HepG2 (cell line): ENCODE results near the gene RAPGEF5. TPM values are rescaled to one million over a fixed set of nuclear protein-coding genes. Genes with fewer than 3 reads are reported as not detected.

ENCODE experiments used
- ATAC-seq: fragments of 200-7000 bp; cut with Tn5 transposase; 3 replicates; pipeline ENCODE4 v1.9.1; 2020; ENCODE audit warnings: mild to moderate bottlenecking, moderate library complexity
- BruUV-seq: library from RNA; stranded (reverse); fragments of 400-500 nt; replicated peaks from 2 replicates; lab custom pipeline; 2021; lab: Mats Ljungman, UMichigan
- CTCF ChIA-PET: fragments of 300-600 bp; formaldehyde crosslinking; extraction: SDS; loops from one replicate; lab custom pipeline; 2021; ENCODE audit warnings: low total read pairs, inconsistent platforms, low intra/inter-chr PET ratio; lab: Yijun Ruan, JAX
- POLR2A ChIA-PET: fragments of 350-600 bp; sonication (Branson Sonifier 250); formaldehyde crosslinking; loops from one replicate; lab custom pipeline; 2020; ENCODE audit warnings: antibody characterized with exemption, inconsistent platforms; lab: Yijun Ruan, JAX
- DNase-seq: peaks from one replicate; pipeline ENCODE4 v3.0.0-alpha.2; 2015; ENCODE audit warnings: low spot score
- FAIRE-seq: peaks from 3 replicates; lab custom pipeline; 2011; peaks lifted over from hg19 to GRCh38; lab: Jason Lieb, UNC
- H2AFZ ChIP-seq: one replicate; pipeline ENCODE4 v1.6.1; 2011; ENCODE audit warnings: low read length, inconsistent platforms
- H3K27ac ChIP-seq: fragments of 300-600 bp; 3 replicates; pipeline ENCODE4 v1.8.0; 2011; ENCODE audit warnings: mixed run types, mild to moderate bottlenecking, mixed read lengths, low read length, inconsistent platforms; ENCODE audit not compliant: insufficient read depth; ENCODE audit errors: extremely low read length
- H3K27me3 ChIP-seq, 2 experiments: fragments of 200-600 bp in 1 of 2; 2 replicates in 1 of 2; 3 replicates in 1 of 2; pipeline versions ENCODE4 v1.6.0 to v1.8.0; 2011; ENCODE audit warnings: low read length in 2 of 2, mild to moderate bottlenecking in 2 of 2, moderate library complexity in 2 of 2, inconsistent platforms in 1 of 2; ENCODE audit not compliant: insufficient read depth in 2 of 2, control insufficient read depth in 1 of 2
- H3K36me3 ChIP-seq, 2 experiments: fragments of 200-600 bp in 1 of 2; replicated peaks in 1 of 2; 2 replicates in 1 of 2; 3 replicates in 1 of 2; pipeline versions ENCODE4 v1.5.1 to v1.8.0; 2011; ENCODE audit warnings: low read length in 2 of 2, inconsistent platforms in 1 of 2; ENCODE audit not compliant: insufficient read depth in 2 of 2, control insufficient read depth in 1 of 2
- H3K4me1 ChIP-seq: 2 replicates; pipeline ENCODE4 v1.5.1; 2012; ENCODE audit warnings: low read length, inconsistent platforms; ENCODE audit not compliant: insufficient read depth
- H3K4me2 ChIP-seq: 2 replicates; pipeline ENCODE4 v1.6.0; 2011; ENCODE audit warnings: low read depth, low read length, inconsistent platforms
- H3K4me3 ChIP-seq, 3 experiments: fragments of 200-600 bp in 1 of 3; sonication (generic), shearing (Covaris generic) in 1 of 3; replicated peaks in 1 of 3; 2 replicates each; pipeline ENCODE4 v1.5.1; 2011 to 2016; ENCODE audit warnings: low read length in 3 of 3, inconsistent platforms in 2 of 3, low read depth in 2 of 3, mild to moderate bottlenecking in 2 of 3, control low read depth in 1 of 3, mixed read lengths in 1 of 3; ENCODE audit not compliant: insufficient read depth in 1 of 3
- H3K79me2 ChIP-seq: one replicate; pipeline ENCODE4 v1.6.1; 2011; ENCODE audit warnings: low read length, inconsistent platforms; ENCODE audit not compliant: insufficient read depth
- H3K9ac ChIP-seq: 2 replicates; pipeline ENCODE4 v1.6.0; 2011; ENCODE audit warnings: mild to moderate bottlenecking, low read depth, low read length, inconsistent platforms; ENCODE audit not compliant: insufficient read depth
- H3K9me3 ChIP-seq: 2 replicates; pipeline ENCODE4 v1.5.1; 2012; ENCODE audit warnings: mild to moderate bottlenecking, low read length
- H4K20me1 ChIP-seq: 2 replicates; pipeline ENCODE4 v1.6.0; 2011; ENCODE audit warnings: inconsistent platforms, mild to moderate bottlenecking, low read length, moderate library complexity; ENCODE audit not compliant: insufficient read depth
- HOXA7 ChIP-seq: sonication (generic); formaldehyde crosslinking; IDR thresholded peaks from 2 replicates; pipeline ENCODE4 v1.8.1; 2022; ENCODE audit warnings: mild to moderate bottlenecking, missing genetic modification reagents, moderate library complexity
- RORA ChIP-seq: sonication (generic); formaldehyde crosslinking; IDR thresholded peaks from 2 replicates; pipeline ENCODE4 v1.5.0; 2020; ENCODE audit warnings: mild to moderate bottlenecking, missing genetic modification reagents, moderate library complexity
- ZNF703 ChIP-seq: sonication (generic); formaldehyde crosslinking; IDR thresholded peaks from 2 replicates; pipeline ENCODE4 v1.5.1; 2020; ENCODE audit warnings: missing genetic modification reagents, mild to moderate bottlenecking, moderate library complexity, borderline replicate concordance
- WGBS: methylation state at CpG from one replicate; pipeline ENCODE4 v1.1.6; 2017; ENCODE audit warnings: low lambda C conversion rate; 5-methylcytosine and 5-hydroxymethylcytosine counted together
- in situ Hi-C: cut with HindIII; loops from 2 replicates; pipeline ENCODE4 v1.10.0; 2017; ENCODE audit warnings: low pct_unique_long_range_greater_than_20kb; ENCODE audit not compliant: extremely low pct_ligation_motif_present
- intact Hi-C: fragments of 100-400 bp; cut with micrococcal nuclease; formaldehyde crosslinking; loops from one replicate; pipeline ENCODE4 v1.10.0; 2022; ENCODE audit not compliant: unreplicated experiment
- polyA plus RNA-seq, 8 experiments: library from polyadenylated mRNA; depleted of rRNA in 3 of 8; stranded (reverse) in 7 of 8; unstranded in 1 of 8; fragments of >200 nt; fragmentation: Illumina TruSeq in 4 of 8; extraction: Trizol in 4 of 8; gene quantifications; 2 replicates each; pipeline versions ENCODE4 v1.2.1 to v1.2.3, GENCODE V29; 2011 to 2016; ENCODE audit warnings: low read depth in 4 of 8, missing spikeins in 1 of 8, mixed read lengths in 1 of 8; ENCODE audit not compliant: insufficient read depth in 1 of 8
- total RNA-seq, 5 experiments: library from RNA; depleted of rRNA; stranded (reverse); fragments of >200 nt; fragmentation: Illumina TruSeq; extraction: Trizol; gene quantifications; 2 replicates each; pipeline ENCODE4 v1.2.3, GENCODE V29; 2016; ENCODE audit warnings: low read depth in 1 of 5
- TF ChIP-seq, protein P1 (sequence below): sonication (generic); formaldehyde crosslinking; IDR thresholded peaks from 2 replicates; pipeline ENCODE4 v1.5.0; 2020; ENCODE audit warnings: mild to moderate bottlenecking, missing genetic modification reagents, borderline replicate concordance

The RAPGEF5 gene
- total and polyA plus RNA-seq, 2 of the 13 experiments (the other 11 are each of a cell fraction or from before 2014, with no cell fraction given): 17.1 to 23.4 TPM

DNA sequence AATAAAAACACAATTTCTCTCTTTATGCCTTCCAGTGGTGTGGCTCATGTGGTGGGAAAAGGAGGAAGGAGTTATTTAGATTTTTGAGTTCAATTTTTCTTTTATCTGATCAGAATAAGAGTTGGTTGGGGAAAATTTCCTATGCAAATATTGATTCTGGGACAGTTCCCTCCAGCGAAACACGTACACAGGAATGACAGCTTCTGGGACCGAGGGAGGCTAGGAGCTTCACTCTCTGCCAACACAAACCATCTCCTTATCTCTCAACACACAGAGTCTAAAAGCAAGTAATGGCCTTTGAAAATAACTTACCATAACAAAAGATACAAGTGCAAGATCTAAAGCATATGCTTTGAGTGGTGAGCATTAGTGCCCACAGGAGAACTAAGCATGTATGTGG, 122.7 kb downstream of the RAPGEF5 start:
- FAIRE-seq (no peak), DNase-seq (no peak), ATAC-seq (no peak)
- no peak overlapping the region for H3K4me3 ChIP-seq
- TF ChIP-seq HOXA7 (CRISPR knock-in tag): no peak
- TF ChIP-seq, protein P1, sequence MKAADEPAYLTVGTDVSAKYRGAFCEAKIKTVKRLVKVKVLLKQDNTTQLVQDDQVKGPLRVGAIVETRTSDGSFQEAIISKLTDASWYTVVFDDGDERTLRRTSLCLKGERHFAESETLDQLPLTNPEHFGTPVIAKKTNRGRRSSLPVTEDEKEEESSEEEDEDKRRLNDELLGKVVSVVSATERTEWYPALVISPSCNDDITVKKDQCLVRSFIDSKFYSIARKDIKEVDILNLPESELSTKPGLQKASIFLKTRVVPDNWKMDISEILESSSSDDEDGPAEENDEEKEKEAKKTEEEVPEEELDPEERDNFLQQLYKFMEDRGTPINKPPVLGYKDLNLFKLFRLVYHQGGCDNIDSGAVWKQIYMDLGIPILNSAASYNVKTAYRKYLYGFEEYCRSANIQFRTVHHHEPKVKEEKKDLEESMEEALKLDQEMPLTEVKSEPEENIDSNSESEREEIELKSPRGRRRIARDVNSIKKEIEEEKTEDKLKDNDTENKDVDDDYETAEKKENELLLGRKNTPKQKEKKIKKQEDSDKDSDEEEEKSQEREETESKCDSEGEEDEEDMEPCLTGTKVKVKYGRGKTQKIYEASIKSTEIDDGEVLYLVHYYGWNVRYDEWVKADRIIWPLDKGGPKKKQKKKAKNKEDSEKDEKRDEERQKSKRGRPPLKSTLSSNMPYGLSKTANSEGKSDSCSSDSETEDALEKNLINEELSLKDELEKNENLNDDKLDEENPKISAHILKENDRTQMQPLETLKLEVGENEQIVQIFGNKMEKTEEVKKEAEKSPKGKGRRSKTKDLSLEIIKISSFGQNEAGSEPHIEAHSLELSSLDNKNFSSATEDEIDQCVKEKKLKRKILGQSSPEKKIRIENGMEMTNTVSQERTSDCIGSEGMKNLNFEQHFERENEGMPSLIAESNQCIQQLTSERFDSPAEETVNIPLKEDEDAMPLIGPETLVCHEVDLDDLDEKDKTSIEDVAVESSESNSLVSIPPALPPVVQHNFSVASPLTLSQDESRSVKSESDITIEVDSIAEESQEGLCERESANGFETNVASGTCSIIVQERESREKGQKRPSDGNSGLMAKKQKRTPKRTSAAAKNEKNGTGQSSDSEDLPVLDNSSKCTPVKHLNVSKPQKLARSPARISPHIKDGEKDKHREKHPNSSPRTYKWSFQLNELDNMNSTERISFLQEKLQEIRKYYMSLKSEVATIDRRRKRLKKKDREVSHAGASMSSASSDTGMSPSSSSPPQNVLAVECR (CRISPR knock-in tag): no peak
- no peak for TF ChIP-seq ZNF703 (CRISPR knock-in tag)
- no peak for TF ChIP-seq RORA (CRISPR knock-in tag)
- no peak overlapping the region for H3K4me2 ChIP-seq
- no peak overlapping the region for H3K9ac ChIP-seq
- H3K36me3 ChIP-seq: peaks cover 4 to 50% of the 10 kb centered on the region in 2 experiments
- POLR2A ChIA-PET: no interaction called here
- H4K20me1 ChIP-seq: peaks cover 20% of the 10 kb centered on the region
- no peak overlapping the region for H3K27ac ChIP-seq
- CTCF ChIA-PET: no interaction called here
- BruUV-seq: no TSS peak
- in situ Hi-C loops (no loop called here), intact Hi-C loops (no loop called here)
- H3K4me1 ChIP-seq: peaks cover 15% of the 10 kb centered on the region; the same call in 1 of the 2 replicates
- no peak overlapping the region for H2AFZ ChIP-seq
- no peaks in the 10 kb centered on the region for H3K27me3 ChIP-seq
- H3K9me3 ChIP-seq: no peaks in the 10 kb centered on the region
- no peaks in the 10 kb centered on the region for H3K79me2 ChIP-seq
- 71% methylated on average over 3 of the region's 3 CpGs for WGBS
